ENCODE measurements around the gene ZNF169.
"Not testable (repeated sequence)": the region's sequence is repeated elsewhere in the genome, so short reads cannot be mapped to it uniquely, and the experiment has no call there.

The ZNF169 gene

DNA sequence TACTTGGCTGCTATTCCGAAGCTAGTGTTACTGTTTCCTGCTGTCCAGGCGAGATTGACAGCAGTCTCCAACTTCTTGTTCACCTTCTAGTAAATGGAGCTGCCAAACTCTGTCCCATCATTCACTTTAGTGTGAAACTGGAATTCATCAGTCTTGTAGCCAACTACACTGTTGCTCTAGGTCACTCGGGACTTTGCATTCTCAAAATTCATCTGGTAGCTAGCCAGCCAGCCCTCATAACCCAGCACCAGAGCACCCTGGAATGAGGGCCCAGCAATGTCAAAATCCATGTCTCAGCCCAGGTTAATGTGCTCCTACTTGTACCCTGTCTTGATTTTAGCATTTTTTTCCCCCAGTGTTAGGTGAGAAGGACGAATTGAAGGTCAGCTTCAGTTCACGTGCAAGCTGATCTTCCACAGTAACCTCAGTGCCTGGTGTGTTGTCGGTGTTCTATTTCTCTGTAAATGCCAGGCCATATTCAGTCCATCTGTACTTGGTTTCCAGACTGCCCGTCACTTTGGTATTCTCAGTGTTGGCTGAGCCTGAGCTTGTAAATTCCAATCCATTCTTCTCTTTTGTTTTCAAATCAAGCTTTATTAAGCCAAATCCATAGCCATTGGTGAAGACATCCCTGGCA lies 28.9 kb downstream of the ZNF169 start:
- no peak for DNase-seq (ENCODE audit: low read depth)

DNA sequence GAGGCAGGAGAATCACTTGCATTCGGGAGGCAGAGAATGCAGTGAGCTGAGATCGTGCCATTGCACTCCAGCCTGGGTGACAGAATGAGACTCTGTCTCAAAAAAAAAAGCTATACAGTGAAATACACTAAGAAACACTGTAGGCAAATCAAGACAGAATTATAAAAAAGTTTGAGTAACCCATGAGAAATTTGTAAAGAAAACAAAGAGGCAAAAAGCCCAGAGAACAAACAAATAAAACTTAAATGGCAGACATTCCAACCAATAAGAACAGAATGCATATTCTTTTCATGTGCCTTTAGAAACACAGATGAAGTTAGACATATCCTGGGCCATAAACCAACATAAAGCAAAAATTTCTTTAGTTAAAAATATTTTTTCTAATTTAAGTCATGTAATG lies 30.6 kb downstream of the ZNF169 start:
- DNase-seq (ENCODE audit: low read depth) = no peak

DNA sequence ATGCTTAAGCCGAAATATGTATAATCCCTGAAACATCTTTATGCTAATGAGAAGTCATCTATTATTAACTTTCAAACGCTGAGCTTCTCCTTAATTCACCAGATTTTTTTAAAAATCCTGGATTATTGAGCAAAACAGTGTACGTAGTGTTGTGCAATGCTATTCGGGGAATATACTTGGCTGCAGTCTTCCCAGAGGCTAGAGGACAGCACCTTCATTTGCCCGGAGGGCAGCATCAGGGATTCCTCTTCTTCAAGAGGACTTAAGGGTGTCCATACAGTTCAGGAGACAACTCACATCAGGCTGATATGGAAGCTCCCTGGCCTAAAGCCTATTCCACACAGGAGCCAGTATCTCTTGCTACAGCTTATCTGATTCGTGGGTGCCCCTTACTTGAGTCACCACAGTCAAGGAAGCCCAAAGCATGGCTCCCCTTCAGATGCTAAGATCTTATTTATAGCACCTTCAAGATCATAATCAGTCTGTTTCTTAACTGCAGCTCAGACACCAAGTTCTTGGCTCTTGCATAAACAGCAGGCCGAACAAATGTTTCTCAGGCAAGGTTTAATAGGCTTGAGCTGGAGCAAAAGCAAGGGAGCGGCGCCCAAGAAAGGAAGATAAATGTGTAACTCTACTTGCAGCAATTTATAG lies 40.0 kb downstream of the ZNF169 start:
- DNase-seq (ENCODE audit: low read depth) = no peak

DNA sequence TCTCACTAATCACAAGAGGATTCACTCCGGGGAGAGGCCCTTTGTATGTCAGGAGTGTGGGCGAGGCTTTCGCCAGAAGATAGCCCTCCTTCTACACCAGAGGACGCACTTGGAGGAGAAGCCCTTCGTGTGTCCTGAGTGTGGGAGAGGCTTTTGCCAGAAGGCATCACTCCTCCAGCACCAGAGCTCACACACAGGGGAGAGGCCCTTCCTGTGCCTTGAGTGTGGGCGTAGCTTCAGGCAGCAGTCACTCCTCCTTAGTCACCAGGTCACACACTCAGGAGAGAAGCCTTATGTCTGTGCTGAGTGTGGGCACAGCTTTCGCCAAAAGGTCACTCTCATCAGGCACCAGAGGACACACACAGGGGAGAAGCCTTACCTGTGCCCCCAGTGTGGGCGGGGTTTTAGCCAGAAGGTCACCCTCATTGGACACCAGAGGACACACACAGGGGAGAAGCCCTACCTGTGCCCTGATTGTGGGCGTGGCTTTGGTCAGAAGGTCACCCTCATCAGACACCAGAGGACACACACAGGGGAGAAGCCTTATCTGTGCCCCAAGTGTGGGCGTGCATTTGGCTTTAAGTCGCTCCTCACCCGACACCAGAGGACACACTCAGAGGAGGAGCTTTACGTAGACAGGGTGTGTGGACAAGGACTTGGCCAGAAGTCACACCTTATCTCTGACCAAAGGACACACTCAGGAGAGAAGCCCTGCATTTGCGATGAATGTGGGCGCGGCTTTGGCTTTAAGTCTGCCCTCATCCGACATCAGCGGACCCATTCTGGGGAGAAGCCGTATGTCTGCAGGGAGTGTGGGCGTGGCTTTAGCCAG lies 41.6 kb downstream of the ZNF169 start:
- DNase-seq (ENCODE audit: low read depth) = no peak

DNA sequence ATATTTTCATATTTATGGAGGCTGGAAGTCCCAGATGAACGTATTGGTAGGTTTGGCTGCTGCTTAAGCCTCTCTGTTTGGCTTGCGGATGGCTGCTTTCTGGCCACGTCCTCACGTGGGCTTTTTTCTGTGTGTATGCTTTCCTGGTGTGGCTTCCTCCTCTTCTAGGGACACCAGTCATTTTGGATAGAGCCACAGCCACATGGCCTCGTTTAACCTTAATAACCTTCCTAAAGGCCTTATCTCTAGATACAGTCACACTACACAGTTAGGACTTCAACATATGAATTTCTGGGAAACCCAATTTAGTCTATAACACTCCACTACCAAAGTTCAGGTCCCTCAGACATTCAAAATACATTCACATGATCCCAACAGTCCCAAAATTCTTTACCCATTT lies 42.5 kb downstream of the ZNF169 start:
- no peak for DNase-seq (ENCODE audit: low read depth)

DNA sequence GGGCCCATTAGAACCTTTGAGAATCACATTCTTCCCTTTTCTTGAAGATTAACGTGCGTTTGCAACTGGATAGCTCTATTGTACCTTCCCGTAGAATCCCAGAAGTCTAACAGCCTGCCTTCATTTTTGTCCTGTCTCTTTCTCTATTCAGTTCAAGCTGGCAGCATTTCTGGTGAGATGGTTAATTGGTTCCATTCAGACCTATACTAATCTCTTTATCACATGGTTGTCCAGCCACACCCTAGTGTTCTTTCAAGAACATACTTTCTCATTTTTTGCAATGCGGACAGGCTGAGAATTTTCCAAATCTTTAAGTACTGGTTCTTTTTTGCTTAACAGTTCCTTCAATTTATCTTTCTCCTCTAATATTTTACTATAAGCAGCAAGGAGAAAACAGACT lies 43.3 kb downstream of the ZNF169 start:
- no peak for DNase-seq (ENCODE audit: low read depth)

DNA sequence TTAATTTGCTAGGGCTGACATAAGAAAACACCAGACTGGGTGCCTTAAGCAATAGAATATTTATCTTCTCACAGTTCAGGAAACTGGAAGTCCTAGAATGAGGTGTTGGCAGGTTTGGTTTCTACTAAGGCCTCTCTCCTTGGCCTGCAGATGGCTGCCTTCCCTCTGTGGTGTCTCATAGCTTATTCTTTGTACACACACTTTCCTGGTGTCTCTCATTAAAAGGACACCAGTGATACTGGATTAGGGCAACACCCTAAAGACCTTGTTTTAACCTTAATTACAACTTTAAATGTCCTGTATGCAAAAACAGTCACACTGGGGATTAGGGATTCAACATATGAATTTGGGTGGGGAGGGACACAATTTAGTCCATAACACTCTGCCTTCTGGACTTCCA lies 44.2 kb downstream of the ZNF169 start:
- no peak for DNase-seq (ENCODE audit: low read depth)

DNA sequence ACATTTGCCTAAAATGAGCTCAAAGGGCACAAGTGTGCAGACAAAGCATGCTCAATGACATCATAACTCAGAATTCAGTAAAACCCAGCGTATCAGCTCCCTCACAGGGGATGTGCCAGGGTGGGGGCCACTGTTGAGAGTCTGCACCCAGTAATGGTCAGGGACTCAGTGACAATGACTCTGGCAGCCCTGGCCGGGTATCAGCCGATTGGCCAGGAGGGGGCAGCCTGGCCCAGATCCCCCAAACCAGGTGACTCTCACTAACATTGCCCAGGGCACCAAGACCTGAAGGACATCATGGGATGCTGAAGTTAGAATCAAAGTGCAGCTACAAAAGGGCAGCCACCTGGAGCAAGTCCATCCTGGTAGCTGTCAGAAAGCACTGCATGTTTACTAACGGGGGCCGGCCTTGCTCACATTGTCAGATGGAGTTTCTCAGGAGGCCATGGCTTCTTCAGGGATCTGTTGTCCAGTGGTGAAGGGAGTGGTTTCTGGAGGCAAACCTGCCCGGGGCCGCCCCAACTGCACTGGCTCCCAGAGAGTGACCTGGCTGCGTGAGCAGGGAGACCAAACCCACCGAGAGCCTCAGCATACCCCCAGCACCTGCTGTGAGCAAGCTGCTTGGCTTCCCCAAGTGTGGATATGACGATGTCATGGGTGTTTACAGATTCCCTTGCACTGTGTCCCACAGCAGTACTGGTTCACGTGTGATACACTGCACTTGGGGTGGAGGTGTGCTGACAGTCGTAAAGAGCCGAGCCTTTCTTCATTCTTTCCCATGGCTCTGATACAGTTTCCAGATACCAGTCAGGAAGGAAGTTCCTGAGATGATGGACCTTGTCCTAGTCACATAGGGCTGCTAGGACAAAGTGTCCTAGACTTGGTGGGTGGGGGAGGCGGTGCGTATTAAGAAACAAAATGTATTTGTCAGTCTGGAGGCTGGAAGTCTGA lies 56.2 kb downstream of the ZNF169 start:
- DNase-seq (ENCODE audit: low read depth) = not testable (repeated sequence)

DNA sequence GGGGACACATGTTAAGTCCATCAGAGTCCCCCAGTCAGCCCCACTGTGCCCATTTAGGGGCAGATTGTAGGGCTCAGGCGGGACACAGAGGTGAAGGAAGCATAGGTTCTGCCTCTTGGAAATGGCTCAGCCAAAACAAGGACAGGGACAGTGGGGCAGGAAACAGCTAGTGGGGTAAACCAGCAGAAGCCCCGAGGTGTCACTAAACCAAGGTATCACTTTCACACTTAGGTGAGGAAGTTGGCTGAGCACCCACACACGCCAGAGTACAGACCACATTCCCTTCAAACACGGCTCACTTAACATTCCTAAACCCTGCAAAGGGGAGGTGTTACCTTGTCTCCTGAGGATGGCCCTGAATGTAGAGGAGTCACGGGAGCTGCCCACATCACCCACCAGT lies 57.1 kb downstream of the ZNF169 start:
- not testable (repeated sequence) for DNase-seq (ENCODE audit: low read depth)

DNA sequence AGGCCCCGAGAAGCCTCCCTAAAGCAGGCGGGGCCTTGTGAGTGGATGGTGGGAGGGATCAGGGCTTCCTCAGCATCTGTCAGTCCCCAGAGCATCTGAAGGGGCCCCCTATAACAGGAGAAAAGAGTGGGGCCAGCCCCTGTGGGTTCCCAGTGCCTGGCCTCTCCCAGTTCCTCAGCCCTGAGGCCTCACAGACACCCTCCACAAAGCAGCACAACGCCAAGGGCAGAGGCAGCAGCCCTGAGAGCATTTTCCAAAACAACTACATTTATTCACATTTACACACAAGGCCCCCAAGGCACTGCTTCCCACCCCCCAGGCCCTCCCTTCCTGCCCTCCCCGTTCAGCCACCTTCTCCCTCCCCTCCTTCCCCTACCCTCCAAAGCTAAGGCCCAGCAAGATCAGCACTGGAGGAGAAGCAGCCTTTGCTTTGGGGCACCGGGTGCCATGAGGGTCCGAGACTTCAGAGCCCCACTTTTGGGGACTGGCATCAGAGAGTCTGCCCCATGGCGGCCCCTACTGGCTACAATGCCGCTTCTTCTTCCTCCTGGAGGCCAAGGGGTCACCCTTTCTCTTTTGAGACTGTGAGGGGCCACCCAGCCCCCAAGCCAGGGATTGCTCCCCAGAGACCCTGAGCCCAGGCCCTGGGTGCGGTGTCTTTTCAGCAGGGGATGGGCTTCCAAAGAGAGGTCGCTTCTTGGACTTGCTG lies 59.0 kb downstream of the ZNF169 start:
- not testable (repeated sequence) for DNase-seq (ENCODE audit: low read depth)

DNA sequence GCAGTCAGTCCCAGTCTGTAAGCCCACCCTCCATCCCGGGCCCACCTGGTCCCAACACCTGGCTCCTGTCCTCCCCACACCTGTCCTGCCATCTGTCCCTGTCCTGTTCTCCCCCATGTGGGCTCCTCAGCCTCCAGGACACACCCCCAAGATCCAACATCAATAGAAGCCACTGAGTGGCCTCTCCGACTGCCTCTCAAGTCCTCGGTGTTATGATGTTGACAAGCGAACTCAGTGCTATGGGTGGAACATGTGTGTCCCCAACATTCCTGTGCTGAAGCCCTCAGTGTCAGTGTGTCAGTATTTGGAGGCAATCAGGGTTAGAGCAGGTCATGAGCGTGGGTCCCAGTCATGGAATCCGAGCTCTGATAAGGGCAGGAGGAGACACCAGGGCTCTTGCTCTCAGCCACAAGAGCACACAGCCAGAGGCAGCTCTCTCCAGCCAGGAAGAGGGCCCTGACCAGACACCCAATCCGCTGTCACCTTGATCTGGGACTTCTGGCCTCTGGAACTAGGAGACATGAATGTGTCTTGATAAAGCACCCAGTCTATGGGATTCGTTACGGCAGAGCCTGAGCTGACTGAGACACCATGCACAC lies 63.3 kb downstream of the ZNF169 start:
- DNase-seq (ENCODE audit: low read depth) = not testable (repeated sequence)

DNA sequence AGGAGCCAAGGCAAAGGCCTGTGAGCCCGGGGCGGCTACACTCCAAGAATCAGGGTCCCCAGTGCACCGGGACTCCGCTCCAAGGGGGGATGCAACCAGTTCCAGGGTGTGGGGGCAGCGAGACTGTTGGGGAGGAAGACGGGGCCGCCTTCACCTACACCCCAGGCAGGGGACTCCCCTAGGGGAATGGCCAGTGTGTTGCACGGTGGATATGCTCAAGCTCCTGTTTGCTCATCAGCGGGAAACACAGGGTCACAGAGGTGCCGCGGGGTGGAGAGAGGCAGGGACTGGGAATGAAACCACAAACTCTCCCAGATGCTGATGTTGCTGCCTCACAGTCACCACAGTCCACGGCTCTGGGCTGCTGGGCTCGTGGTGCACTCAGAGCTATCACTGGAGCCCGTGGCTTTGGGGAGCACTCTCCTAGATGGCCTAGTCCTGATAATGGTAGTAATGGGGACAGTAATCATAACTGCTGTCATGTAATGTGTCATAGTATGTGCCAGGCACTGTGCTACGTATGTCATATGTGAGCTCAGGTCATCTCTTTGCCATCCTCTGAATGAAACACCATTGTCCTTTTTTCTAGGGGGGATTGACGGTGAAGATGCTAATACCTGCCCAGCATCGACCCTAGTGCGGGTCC lies 64.2 kb downstream of the ZNF169 start:
- DNase-seq (ENCODE audit: low read depth) = not testable (repeated sequence)

DNA sequence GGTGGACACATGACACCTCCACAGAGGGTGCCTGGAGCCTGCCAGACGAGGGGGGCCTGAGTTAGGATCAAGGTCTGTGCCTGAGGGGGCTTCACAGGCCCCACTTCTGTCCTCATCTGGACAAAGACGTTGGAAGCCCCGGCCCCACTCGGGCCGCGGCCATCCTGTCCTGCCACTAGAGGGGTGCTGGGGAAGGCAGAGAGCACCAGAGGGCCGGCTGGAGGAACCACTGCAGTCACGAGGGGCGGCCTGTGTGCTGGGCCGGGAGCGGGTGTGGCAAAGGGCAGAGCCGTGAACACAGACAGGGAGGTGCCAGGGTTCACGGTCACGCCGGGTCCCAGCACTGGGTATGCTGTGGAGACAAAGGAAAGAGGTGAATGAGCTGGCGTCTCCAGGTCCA lies 66.5 kb downstream of the ZNF169 start:
- DNase-seq (ENCODE audit: low read depth) = not testable (repeated sequence)

DNA sequence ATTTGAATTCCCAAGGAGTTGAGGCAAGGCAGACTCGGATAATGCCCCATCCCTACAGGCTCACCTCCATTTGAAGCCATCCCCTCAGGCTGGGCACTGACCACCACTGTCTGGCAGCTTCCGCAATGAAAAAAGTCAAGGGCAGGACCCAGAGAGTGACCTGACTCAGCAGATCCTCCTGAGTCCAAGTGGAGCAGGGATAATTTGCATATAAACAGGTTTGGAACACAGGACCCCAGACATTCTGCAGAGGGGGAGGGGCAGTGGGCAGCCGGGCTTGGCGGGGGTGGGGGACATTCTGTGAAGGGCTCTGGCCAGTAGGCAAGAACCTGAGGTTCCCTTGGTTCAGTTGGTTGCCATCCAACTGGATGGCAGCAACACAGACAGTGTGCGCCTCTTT lies 69.4 kb downstream of the ZNF169 start, which contains the start of gene NUTM2F:
Gene NUTM2F, minus strand, starts transcription at position 101 of the 400 bp plus-strand sequence. Its CDS starts 21 bp downstream, at position 80.
- not testable (repeated sequence) for DNase-seq (ENCODE audit: low read depth)

DNA sequence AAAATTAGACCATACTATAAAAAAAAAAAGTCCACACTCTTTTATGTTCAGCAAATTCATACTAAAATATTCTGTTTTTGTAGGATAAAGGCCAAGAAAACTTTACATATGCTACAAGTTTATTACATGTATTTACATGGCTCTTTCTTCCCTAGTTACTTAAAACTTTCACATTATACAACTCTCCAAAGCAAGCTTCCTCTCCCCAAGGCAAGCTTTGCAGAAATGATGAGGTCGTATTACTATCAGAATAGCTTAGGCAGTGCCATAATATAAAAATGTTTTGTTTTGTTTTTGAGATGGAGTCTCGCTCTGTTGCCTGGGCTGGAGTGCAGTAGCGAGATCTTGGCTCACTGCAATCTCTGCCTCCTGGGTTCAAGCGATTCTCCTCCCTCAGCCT lies 77.3 kb downstream of the ZNF169 start:
- DNase-seq (ENCODE audit: low read depth) = not testable (repeated sequence)

DNA sequence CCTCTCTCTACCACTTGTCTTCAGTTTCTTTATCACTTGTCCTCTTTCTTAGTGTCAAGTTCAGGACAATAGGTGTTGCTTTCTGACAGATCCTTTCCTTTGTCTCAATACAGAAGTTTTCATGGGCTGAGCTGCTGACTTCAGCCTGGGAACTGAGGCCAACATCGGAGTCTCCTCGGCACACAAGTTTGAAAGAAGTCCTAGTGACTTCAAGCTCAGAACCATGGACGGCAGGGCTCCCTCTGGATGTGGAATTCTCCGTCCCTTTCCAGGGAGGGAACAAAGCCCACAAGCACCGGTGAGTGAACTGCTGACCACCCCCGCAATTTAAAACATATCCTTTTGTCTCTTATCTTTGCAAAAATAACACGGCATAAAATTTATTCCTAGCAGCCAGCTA lies 79.6 kb downstream of the ZNF169 start:
- DNase-seq (ENCODE audit: low read depth) = not testable (repeated sequence)

DNA sequence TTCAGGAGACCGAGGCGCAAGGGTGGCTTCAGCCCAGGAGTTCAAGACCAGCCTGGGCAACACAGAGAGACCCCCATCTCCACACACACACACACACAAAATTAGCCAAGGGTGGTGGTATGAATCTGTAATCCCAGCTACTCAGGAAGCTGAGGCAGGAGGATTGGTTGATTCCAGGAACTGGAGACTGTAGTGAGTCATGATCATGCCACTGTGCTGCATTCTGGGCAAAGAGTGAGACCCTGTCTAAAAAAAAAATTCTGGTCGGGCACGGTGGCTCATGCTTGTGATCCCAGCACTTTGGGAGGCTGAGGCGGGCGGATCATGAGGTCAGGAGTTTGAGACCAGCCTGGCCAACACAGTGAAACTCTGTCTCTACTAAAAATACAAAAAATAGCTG lies 80.6 kb downstream of the ZNF169 start:
- DNase-seq (ENCODE audit: low read depth) = not testable (repeated sequence)

DNA sequence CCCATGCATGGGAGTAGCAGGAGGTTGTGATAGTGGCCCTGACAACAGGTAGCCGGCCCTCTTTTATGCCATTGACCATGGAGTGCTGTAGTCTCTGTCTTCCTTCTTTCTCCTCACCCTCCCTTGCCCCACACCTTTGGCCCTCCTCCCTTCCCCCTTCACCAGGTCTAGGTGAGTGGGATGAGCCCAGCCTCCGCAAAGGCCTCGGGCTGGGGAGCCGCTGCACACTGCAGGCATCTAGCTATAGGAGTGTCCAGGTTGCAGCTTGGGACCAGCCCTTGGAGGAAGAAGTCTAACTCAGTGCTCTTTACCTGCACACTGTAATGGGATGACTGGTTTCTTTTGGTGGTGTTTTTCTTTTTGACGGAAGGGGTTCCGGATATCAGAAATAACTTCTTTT lies 81.7 kb downstream of the ZNF169 start:
- not testable (repeated sequence) for DNase-seq (ENCODE audit: low read depth)

DNA sequence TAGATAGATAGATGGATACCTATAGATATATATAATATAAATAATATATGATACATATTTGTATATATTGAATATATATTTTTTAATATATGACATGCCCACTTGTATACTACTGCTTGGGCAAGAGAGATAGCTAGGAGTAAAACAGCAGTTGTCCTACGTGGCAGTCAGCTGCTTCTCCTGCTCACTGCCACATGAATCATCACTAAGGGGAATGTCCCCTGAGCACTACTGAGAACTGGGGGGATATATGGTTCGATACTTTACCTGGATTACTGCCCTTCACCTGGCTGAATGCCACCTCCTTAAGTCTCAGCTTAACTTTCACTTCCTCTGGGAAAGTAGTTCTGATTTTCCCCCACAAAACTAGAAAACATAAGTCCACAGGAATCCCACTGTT lies 82.6 kb downstream of the ZNF169 start:
- not testable (repeated sequence) for DNase-seq (ENCODE audit: low read depth)

DNA sequence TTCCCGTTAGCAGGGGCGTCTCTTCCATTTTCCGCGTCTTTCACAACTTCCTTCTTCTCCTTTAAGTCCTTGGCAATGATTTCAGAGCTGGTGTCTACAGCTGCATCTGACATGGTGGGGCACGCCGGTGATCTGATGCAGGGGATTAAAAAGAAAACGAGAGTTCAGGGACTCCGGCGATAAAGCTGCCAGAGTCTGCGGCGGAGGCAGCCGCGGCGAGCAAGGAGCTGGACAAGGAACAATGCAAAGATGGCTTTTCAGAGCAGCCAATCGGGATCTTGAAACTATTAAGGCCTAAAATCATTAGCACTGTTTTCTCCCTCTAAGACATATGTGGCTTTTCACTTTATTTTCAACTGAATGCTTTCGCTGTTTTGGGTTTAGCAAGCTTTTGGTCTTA lies 88.4 kb downstream of the ZNF169 start:
- not testable (repeated sequence) for DNase-seq (ENCODE audit: low read depth)

Data from CMK (cell line).